ENCODE results near the gene TGFBR3.
A peak's percentile ranks its signal among the peaks of the same experiment; 100 is the strongest.

Gene TGFBR3

GRCh38 chr1:91712981-91713841 is 172.7 kb downstream of the TGFBR3 start:
- no peak overlapping the region for H2BK120ac ChIP-seq (ENCODE audit: insufficient read depth, low read length, poor library complexity)
- no peak overlapping the region for H3K4me3 ChIP-seq (ENCODE audit: low read depth, low read length)
- H4K12ac ChIP-seq (ENCODE audit: low read depth, low read length), result no peak overlapping the region
- H3K79me1 ChIP-seq (ENCODE audit: low read length), result no peaks in the 10 kb centered on the region
- no peaks in the 10 kb centered on the region for H3K4me1 ChIP-seq (ENCODE audit: control insufficient read depth in 1 of 2, insufficient read depth in 2 of 2, low read length in 2 of 2)
- H2AFZ ChIP-seq (ENCODE audit: insufficient read depth, low read length, poor library complexity), result no peak overlapping the region
- H3K14ac ChIP-seq (ENCODE audit: low read length), result no peak overlapping the region
- no peaks in the 10 kb centered on the region for H3K27me3 ChIP-seq (ENCODE audit: insufficient read depth, low read length)
- no CpG with 5 or more reads among the region's 15 CpGs for WGBS (ENCODE audit: extremely low coverage, insufficient coverage, insufficient read length)
- H4K91ac ChIP-seq (ENCODE audit: low read depth, low read length), result no peak overlapping the region
- no peak overlapping the region for H3K23ac ChIP-seq (ENCODE audit: low read length)
- no peak overlapping the region for H3K4me2 ChIP-seq (ENCODE audit: low read length)
- H3K18ac ChIP-seq (ENCODE audit: low read length), result no peak overlapping the region
- H2AK5ac ChIP-seq (ENCODE audit: low read length), result no peak overlapping the region
- H3K9me3 ChIP-seq (ENCODE audit: insufficient read depth, low read depth, low read length), result no peaks in the 10 kb centered on the region
- no peaks in the 10 kb centered on the region for H3K79me2 ChIP-seq (ENCODE audit: control insufficient read depth, insufficient read depth, low read length, poor library complexity)
- no peak overlapping the region for H2BK5ac ChIP-seq (ENCODE audit: low read depth, low read length, poor library complexity)
- H2BK12ac ChIP-seq (ENCODE audit: low read length), result no peak overlapping the region
- DNase-seq, result peak; percentile 35 to 68
- H4K8ac ChIP-seq (ENCODE audit: low read depth, low read length), result no peak overlapping the region
- H3K27ac ChIP-seq (ENCODE audit: low read depth, low read length), result no peak overlapping the region
- no peaks in the 10 kb centered on the region for H3K36me3 ChIP-seq (ENCODE audit: control insufficient read depth in 1 of 2, insufficient read depth in 2 of 2, low read length in 2 of 2)
- H3K4ac ChIP-seq (ENCODE audit: low read depth, low read length), result no peak overlapping the region
- no peak overlapping the region for H3K9ac ChIP-seq (ENCODE audit: low read length)

DNA sequence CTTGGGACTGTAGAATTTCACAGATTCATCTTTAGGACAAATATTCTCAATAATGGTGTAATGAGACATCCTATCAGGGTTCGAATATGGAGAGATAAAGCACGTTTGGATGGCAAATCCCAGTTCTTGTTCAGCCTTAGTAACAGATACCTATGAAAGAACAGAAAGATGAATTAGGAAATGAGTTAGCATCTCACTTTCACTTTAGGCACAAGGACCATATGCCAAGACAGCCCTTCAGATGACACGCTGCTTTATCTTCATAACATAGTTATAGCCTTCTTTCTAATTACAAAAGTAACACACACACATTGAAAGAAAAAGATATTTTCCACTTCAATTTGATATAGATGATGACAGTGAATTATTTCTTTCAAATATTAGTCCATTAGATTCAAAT is 173.6 kb downstream of the TGFBR3 start:
- H3K4me1 ChIP-seq (ENCODE audit: control insufficient read depth in 1 of 2, insufficient read depth in 2 of 2, low read length in 2 of 2), result no peaks in the 10 kb centered on the region
- no peak for DNase-seq
- H4K8ac ChIP-seq (ENCODE audit: low read depth, low read length), result no peak overlapping the region
- no peak overlapping the region for H3K18ac ChIP-seq (ENCODE audit: low read length)
- H2AK5ac ChIP-seq (ENCODE audit: low read length), result no peak overlapping the region
- H2AFZ ChIP-seq (ENCODE audit: insufficient read depth, low read length, poor library complexity), result no peak overlapping the region
- no peak overlapping the region for H3K23ac ChIP-seq (ENCODE audit: low read length)
- H3K4me2 ChIP-seq (ENCODE audit: low read length), result no peak overlapping the region
- H4K12ac ChIP-seq (ENCODE audit: low read depth, low read length), result no peak overlapping the region
- H2BK12ac ChIP-seq (ENCODE audit: low read length), result no peak overlapping the region
- no peak overlapping the region for H2BK120ac ChIP-seq (ENCODE audit: insufficient read depth, low read length, poor library complexity)
- no peaks in the 10 kb centered on the region for H3K9me3 ChIP-seq (ENCODE audit: insufficient read depth, low read depth, low read length)
- no peak overlapping the region for H3K14ac ChIP-seq (ENCODE audit: low read length)
- no CpG with 5 or more reads among the region's 3 CpGs for WGBS (ENCODE audit: extremely low coverage, insufficient coverage, insufficient read length)
- no peak overlapping the region for H3K27ac ChIP-seq (ENCODE audit: low read depth, low read length)
- H3K9ac ChIP-seq (ENCODE audit: low read length), result no peak overlapping the region
- no peaks in the 10 kb centered on the region for H3K79me2 ChIP-seq (ENCODE audit: control insufficient read depth, insufficient read depth, low read length, poor library complexity)
- H3K4me3 ChIP-seq (ENCODE audit: low read depth, low read length), result no peak overlapping the region
- no peak overlapping the region for H2BK5ac ChIP-seq (ENCODE audit: low read depth, low read length, poor library complexity)
- no peaks in the 10 kb centered on the region for H3K27me3 ChIP-seq (ENCODE audit: insufficient read depth, low read length)
- no peak overlapping the region for H4K91ac ChIP-seq (ENCODE audit: low read depth, low read length)
- no peak overlapping the region for H3K4ac ChIP-seq (ENCODE audit: low read depth, low read length)
- H3K36me3 ChIP-seq (ENCODE audit: control insufficient read depth in 1 of 2, insufficient read depth in 2 of 2, low read length in 2 of 2), result no peaks in the 10 kb centered on the region
- no peaks in the 10 kb centered on the region for H3K79me1 ChIP-seq (ENCODE audit: low read length)

DNA sequence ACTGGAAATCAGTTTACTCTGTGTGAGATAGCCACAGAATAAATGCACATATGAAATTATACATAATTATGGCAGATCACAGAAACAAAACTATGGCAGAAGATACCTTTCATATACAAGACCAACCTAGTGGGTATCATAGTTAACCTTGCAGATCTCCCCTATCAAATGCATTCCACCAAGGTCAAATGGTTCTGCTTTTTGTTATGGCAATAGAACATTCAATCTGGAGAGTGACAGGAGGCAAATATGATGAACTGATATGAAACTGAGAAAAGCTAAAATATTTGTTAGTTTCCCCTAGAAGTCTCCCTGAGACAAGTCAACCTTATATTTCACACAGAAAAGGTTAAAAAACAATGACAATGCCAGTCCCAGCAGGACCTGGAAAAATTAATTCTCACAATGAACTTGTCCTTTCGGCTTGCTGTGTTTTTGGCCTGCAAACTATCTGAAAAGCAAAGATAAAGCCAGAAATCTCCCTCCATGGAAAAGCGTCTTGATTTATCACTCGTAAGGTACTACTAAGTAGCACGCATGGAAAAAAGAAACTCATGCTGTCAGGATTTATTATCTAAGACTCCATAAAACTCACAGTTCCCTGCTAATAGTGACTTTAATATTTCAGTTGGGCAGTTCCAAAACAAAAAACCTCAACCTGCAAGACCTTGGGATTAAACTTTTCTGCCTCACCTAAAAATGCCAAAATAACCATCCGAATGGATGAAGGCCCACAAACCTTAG is 174.3 kb downstream of the TGFBR3 start:
- Histone ChIP-seq H4K91ac (ENCODE audit: low read depth, low read length) (no peak overlapping the region), H3K79me1 (ENCODE audit: low read length) (no peaks in the 10 kb centered on the region), H4K8ac (ENCODE audit: low read depth, low read length) (no peak overlapping the region), H3K4ac (ENCODE audit: low read depth, low read length) (no peak overlapping the region), H3K23ac (ENCODE audit: low read length) (no peak overlapping the region), H2BK120ac (ENCODE audit: insufficient read depth, low read length, poor library complexity) (no peak overlapping the region), H2AFZ (ENCODE audit: insufficient read depth, low read length, poor library complexity) (no peak overlapping the region), H3K4me2 (ENCODE audit: low read length) (no peak overlapping the region), H2BK5ac (ENCODE audit: low read depth, low read length, poor library complexity) (no peak overlapping the region), H3K27me3 (ENCODE audit: insufficient read depth, low read length) (no peaks in the 10 kb centered on the region), H3K79me2 (ENCODE audit: control insufficient read depth, insufficient read depth, low read length, poor library complexity) (no peaks in the 10 kb centered on the region), H3K9ac (ENCODE audit: low read length) (no peak overlapping the region), H4K12ac (ENCODE audit: low read depth, low read length) (no peak overlapping the region), H3K4me1 (ENCODE audit: control insufficient read depth in 1 of 2, insufficient read depth in 2 of 2, low read length in 2 of 2) (no peaks in the 10 kb centered on the region), H2AK5ac (ENCODE audit: low read length) (no peak overlapping the region), H3K14ac (ENCODE audit: low read length) (no peak overlapping the region), H2BK12ac (ENCODE audit: low read length) (no peak overlapping the region), H3K18ac (ENCODE audit: low read length) (no peak overlapping the region), H3K9me3 (ENCODE audit: insufficient read depth, low read depth, low read length) (no peaks in the 10 kb centered on the region), H3K27ac (ENCODE audit: low read depth, low read length) (no peak overlapping the region), H3K36me3 (ENCODE audit: control insufficient read depth in 1 of 2, insufficient read depth in 2 of 2, low read length in 2 of 2) (no peaks in the 10 kb centered on the region), H3K4me3 (ENCODE audit: low read depth, low read length) (no peak overlapping the region)
- WGBS (ENCODE audit: extremely low coverage, insufficient coverage, insufficient read length), result no CpG with 5 or more reads among the region's 5 CpGs
- no peak for DNase-seq

DNA sequence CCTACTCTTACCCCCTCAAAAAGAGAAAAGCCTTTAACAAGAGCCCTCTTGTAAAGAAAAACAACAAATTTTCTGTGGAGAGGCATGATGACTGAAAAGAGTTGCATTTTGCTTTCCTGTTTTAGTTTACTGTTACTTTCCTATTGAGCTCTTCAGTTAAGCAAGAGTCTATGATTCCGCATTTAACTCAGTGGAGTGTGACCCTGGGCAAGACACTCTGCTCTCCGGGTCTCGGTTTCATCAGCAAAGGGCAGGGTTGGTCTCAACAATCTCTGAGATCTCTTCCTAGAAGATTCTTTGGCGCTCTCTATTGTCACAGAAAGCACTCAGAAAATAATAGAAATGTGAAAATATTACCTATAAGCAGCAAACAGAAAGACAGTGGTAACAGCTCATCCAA is 175.7 kb downstream of the TGFBR3 start:
- no peaks in the 10 kb centered on the region for H3K36me3 ChIP-seq (ENCODE audit: control insufficient read depth in 1 of 2, insufficient read depth in 2 of 2, low read length in 2 of 2)
- no peak overlapping the region for H3K4me2 ChIP-seq (ENCODE audit: low read length)
- no peak overlapping the region for H2AK5ac ChIP-seq (ENCODE audit: low read length)
- H3K18ac ChIP-seq (ENCODE audit: low read length), result no peak overlapping the region
- H2BK120ac ChIP-seq (ENCODE audit: insufficient read depth, low read length, poor library complexity), result no peak overlapping the region
- no peaks in the 10 kb centered on the region for H3K79me2 ChIP-seq (ENCODE audit: control insufficient read depth, insufficient read depth, low read length, poor library complexity)
- H2BK5ac ChIP-seq (ENCODE audit: low read depth, low read length, poor library complexity), result no peak overlapping the region
- no peak overlapping the region for H2AFZ ChIP-seq (ENCODE audit: insufficient read depth, low read length, poor library complexity)
- H4K91ac ChIP-seq (ENCODE audit: low read depth, low read length), result no peak overlapping the region
- no peak overlapping the region for H3K4ac ChIP-seq (ENCODE audit: low read depth, low read length)
- no peak overlapping the region for H3K9ac ChIP-seq (ENCODE audit: low read length)
- WGBS (ENCODE audit: extremely low coverage, insufficient coverage, insufficient read length), result no CpG with 5 or more reads among the region's 4 CpGs
- no peak overlapping the region for H3K4me3 ChIP-seq (ENCODE audit: low read depth, low read length)
- H2BK12ac ChIP-seq (ENCODE audit: low read length), result no peak overlapping the region
- H3K23ac ChIP-seq (ENCODE audit: low read length), result no peak overlapping the region
- H4K8ac ChIP-seq (ENCODE audit: low read depth, low read length), result no peak overlapping the region
- H3K27me3 ChIP-seq (ENCODE audit: insufficient read depth, low read length), result no peaks in the 10 kb centered on the region
- no peaks in the 10 kb centered on the region for H3K4me1 ChIP-seq (ENCODE audit: control insufficient read depth in 1 of 2, insufficient read depth in 2 of 2, low read length in 2 of 2)
- H3K14ac ChIP-seq (ENCODE audit: low read length), result no peak overlapping the region
- DNase-seq, result no peak
- no peaks in the 10 kb centered on the region for H3K79me1 ChIP-seq (ENCODE audit: low read length)
- no peak overlapping the region for H4K12ac ChIP-seq (ENCODE audit: low read depth, low read length)
- H3K27ac ChIP-seq (ENCODE audit: low read depth, low read length), result no peak overlapping the region
- no peaks in the 10 kb centered on the region for H3K9me3 ChIP-seq (ENCODE audit: insufficient read depth, low read depth, low read length)

Data from trophoblast cell (in vitro differentiated cells and primary cell).